T1000 (cell line): Measurements from ENCODE around the gene ARID4B.
"Not testable (repeated sequence)": the region's sequence is repeated elsewhere in the genome, so short reads cannot be mapped to it uniquely, and the experiment has no call there.

ENCODE experiments used
- DNase-seq: peaks from one replicate; lab custom pipeline; 2025; ENCODE audit warnings: mixed read lengths; lab: John Stamatoyannopoulos, UW

The ARID4B gene

GRCh38 chr1:235160383-235160956 lies 167.5 kb downstream of the ARID4B start:
- DNase-seq = no peak

GRCh38 chr1:235159930-235160329 lies 168.0 kb downstream of the ARID4B start:
- DNase-seq = not testable (repeated sequence)

GRCh38 chr1:235159284-235159683 lies 168.7 kb downstream of the ARID4B start:
- not testable (repeated sequence) for DNase-seq

- no peak for DNase-seq
These were observed 169.3 kb downstream of the ARID4B start for GRCh38 chr1:235158680-235159079.

GRCh38 chr1:235157150-235157549 lies 170.8 kb downstream of the ARID4B start:
- no peak for DNase-seq

GRCh38 chr1:235156740-235157139 lies 171.2 kb downstream of the ARID4B start:
- no peak for DNase-seq

- no peak for DNase-seq
These were observed 171.7 kb downstream of the ARID4B start for GRCh38 chr1:235156265-235156664.

- no peak for DNase-seq
These were observed 175.7 kb downstream of the ARID4B start for GRCh38 chr1:235152235-235152634.

GRCh38 chr1:235151033-235151432 lies 176.9 kb downstream of the ARID4B start:
- DNase-seq = no peak

GRCh38 chr1:235149824-235150223 lies 178.2 kb downstream of the ARID4B start:
- DNase-seq = no peak

- no peak for DNase-seq
These were observed 180.7 kb downstream of the ARID4B start for GRCh38 chr1:235147269-235147668.

- DNase-seq = no peak
These were observed 182.3 kb downstream of the ARID4B start for GRCh38 chr1:235145639-235146038.

- DNase-seq = no peak
These were observed 185.0 kb downstream of the ARID4B start for GRCh38 chr1:235142991-235143390.

- DNase-seq = no peak
These were observed 188.7 kb downstream of the ARID4B start for GRCh38 chr1:235139315-235139714.

GRCh38 chr1:235138821-235139220 lies 189.2 kb downstream of the ARID4B start:
- DNase-seq = no peak

GRCh38 chr1:235136111-235136510 lies 191.9 kb downstream of the ARID4B start:
- DNase-seq = no peak

- DNase-seq = no peak
These were observed 193.8 kb downstream of the ARID4B start for GRCh38 chr1:235134171-235134570.

- DNase-seq = no peak
These were observed 194.9 kb downstream of the ARID4B start for GRCh38 chr1:235133086-235133485.

GRCh38 chr1:235131961-235132360 lies 196.0 kb downstream of the ARID4B start:
- DNase-seq = no peak

GRCh38 chr1:235130766-235131270 lies 197.2 kb downstream of the ARID4B start:
- no peak for DNase-seq

GRCh38 chr1:235129774-235130570 lies 198.0 kb downstream of the ARID4B start:
- no peak for DNase-seq

GRCh38 chr1:235128456-235129328 lies 199.3 kb downstream of the ARID4B start, which contains the start of gene TOMM20:
Gene TOMM20, minus strand, starts transcription at chr1:235128837. Its CDS starts 122 bp downstream, at chr1:235128715.
- peak; percentile 95 for DNase-seq
